ENCODE results near the gene SLC49A4.

Gene SLC49A4

DNA sequence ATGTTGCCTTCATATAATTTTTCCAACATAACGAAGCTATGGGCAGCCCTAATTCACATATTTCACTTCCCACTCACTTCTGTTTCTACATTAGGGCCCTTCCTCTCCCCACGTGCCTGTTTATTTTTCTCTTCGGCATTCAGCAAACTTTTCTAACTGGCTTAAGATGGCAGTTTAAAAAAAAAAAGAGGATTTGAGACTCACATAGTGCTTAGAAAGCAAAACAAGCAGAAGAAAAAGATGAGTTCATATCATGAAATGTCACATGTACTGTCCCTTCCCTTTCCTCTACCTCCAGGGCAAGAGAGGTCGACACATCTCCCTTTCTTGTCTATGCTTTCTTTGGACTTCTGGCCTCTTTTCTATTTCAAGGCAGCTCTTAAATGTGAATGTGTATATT, 30.6 kb downstream of the SLC49A4 start:
- TF ChIP-seq, protein P1, sequence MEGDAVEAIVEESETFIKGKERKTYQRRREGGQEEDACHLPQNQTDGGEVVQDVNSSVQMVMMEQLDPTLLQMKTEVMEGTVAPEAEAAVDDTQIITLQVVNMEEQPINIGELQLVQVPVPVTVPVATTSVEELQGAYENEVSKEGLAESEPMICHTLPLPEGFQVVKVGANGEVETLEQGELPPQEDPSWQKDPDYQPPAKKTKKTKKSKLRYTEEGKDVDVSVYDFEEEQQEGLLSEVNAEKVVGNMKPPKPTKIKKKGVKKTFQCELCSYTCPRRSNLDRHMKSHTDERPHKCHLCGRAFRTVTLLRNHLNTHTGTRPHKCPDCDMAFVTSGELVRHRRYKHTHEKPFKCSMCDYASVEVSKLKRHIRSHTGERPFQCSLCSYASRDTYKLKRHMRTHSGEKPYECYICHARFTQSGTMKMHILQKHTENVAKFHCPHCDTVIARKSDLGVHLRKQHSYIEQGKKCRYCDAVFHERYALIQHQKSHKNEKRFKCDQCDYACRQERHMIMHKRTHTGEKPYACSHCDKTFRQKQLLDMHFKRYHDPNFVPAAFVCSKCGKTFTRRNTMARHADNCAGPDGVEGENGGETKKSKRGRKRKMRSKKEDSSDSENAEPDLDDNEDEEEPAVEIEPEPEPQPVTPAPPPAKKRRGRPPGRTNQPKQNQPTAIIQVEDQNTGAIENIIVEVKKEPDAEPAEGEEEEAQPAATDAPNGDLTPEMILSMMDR (conservative IDR thresholded peaks at IDR 0.05) = no peak
- H3K27ac ChIP-seq = no peak overlapping the region

DNA sequence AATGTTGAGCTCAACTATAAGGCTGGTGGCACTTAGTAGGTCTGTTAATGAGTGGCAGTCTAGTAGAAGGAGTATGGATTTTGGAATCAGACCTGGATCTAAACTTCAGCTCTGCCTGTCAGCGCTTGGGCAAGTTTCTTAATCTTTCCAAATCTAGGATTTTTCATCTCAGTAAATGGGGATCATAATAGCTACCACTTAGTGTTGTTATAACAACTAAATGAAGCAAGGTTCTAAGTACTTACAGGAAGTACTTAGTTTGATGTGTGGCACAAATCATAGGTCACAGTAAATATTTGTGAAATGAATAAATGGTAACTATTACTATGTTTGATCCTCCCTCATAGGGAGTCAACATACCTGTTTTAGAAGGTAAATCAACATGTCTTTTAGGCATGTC, 31.4 kb downstream of the SLC49A4 start:
- no peak overlapping the region for H3K27ac ChIP-seq
- TF ChIP-seq, protein P1 (conservative IDR thresholded peaks at IDR 0.05) = no peak

DNA sequence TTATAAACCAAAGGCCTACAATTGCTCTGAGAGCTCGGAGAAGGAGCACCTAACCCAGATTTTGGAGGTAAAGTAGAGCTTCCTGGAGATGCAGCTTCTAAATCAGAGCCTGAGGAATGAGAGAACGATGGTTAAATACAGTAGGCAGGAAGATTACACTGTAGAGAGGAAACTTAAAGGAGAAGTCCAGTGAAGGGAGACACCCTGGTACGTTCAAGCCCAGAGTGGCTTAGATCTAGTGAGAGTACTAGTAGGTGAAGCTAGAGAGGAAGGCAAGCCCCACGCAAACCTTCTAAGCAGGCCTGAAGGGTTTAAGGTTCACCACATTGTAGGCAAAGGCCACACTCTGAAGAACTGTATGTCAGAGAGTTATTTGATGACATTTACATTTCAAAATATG, 33.4 kb downstream of the SLC49A4 start:
- H3K27ac ChIP-seq = no peak overlapping the region
- TF ChIP-seq, protein P1 (conservative IDR thresholded peaks at IDR 0.05) = no peak

DNA sequence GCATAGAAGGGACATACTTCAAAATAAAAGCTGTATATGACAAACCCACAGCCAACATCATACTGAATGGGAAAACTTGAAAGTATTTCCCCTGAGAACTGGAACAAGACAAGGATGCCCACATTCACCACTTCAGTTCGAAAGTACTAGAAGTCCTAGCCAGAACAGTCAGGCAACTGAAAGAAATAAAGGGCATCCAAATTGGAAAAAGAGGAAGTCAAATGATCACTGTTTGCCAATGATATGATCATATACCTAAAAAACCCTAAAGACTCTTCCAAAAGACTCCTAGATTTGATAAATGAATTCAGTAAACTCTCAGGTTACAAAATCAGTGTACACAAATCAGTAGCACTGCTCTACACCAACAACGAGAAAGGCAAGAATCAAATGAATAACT, 40.7 kb downstream of the SLC49A4 start:
- no peak overlapping the region for H3K27ac ChIP-seq
- TF ChIP-seq, protein P1 (conservative IDR thresholded peaks at IDR 0.05) = no peak

DNA sequence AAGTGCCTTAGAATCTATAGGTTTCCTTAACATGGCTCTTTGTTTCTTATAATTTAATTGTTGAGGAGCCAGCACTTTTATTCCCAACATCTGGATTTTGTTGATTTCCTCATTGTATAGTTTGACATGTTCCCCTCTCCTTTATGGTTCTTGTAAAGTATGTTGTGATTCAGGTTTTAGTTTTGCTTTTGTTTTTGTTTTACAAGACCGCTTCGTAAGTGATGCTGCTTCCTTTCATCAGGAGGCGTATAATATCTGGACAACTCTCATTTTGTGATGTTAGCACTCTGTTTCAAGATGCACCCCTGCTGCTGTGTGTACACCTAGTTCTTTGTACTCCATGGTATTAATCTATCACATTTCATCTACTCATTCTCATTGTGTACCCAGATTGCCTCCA, 48.7 kb downstream of the SLC49A4 start:
- TF ChIP-seq, protein P1 (conservative IDR thresholded peaks at IDR 0.05) = no peak
- H3K27ac ChIP-seq = no peak overlapping the region

DNA sequence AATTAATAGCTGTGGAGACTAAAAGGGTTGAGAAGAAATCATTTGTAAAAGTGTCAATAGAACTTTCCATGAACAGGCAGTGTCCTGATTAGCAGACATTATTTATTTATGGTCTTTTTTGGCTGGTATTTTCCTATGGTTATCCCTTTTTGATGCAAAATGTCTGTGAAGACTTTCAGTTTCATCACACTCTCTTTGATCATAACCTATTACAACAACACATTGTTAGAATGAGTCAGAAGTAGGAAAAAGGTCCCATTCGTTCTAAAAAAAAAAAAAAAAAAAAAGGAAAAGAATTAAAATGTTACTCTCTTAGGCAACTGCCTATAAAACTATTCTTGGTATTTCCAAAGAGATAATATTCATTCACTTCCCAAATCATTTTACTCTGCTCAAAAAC, 62.1 kb downstream of the SLC49A4 start:
- TF ChIP-seq, protein P1 (conservative IDR thresholded peaks at IDR 0.05) = no peak
- no peak overlapping the region for H3K27ac ChIP-seq

DNA sequence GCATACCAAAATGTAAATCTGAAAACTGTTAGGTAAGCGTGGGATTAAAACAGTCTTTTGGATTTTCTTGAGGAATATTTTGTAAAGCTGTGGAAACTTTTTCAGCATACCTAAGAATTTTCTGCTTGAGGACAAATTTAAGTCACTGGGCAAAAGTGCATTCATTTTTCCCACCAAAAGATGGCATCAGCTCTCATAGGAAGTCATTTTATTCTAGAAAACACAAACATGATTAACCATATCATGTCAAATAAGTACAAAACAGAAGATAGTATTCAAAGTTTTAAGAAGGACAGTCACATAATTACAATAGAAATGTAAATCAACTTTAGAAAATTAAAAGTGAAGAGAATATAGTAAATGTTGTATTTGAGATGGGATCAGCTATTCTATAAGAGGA, 63.5 kb downstream of the SLC49A4 start:
- H3K27ac ChIP-seq = no peak overlapping the region
- TF ChIP-seq, protein P1 (conservative IDR thresholded peaks at IDR 0.05) = peak; percentile 72

All from VCaP (cell line).